Kidney (tissue), 14 donors: Measurements from ENCODE around the gene SLC9C1. TPM values are rescaled to one million over a fixed set of nuclear protein-coding genes. Genes with fewer than 3 reads are reported as not detected.

ENCODE experiments used
- DNase-seq, 5 donors: peaks; one replicate each; pipeline ENCODE4 v3.0.0-alpha.2; 2013 to 2020
- FAIRE-seq: peaks from 2 replicates; lab custom pipeline; 2012; peaks lifted over from hg19 to GRCh38; lab: Jason Lieb, UNC
- H3K27ac ChIP-seq, 2 donors: one replicate each; pipeline ENCODE4 v1.7.0; 2013; ENCODE audit warnings: low read depth in 2 of 2, low read length in 2 of 2, inconsistent platforms in 1 of 2
- H3K27me3 ChIP-seq: one replicate; pipeline ENCODE4 v1.7.1; 2013; ENCODE audit warnings: low read length, inconsistent platforms; ENCODE audit not compliant: control insufficient read depth, insufficient read depth
- H3K36me3 ChIP-seq, 3 donors: one replicate each; pipeline versions ENCODE4 v1.7.0 to v1.7.1; 2013; ENCODE audit warnings: low read length in 3 of 3, control low read depth in 1 of 3, inconsistent platforms in 1 of 3; ENCODE audit not compliant: insufficient read depth in 3 of 3, control insufficient read depth in 2 of 3
- H3K4me1 ChIP-seq, 3 donors: one replicate each; pipeline versions ENCODE4 v1.7.0 to v1.7.1; 2013; ENCODE audit warnings: low read length in 3 of 3, inconsistent platforms in 1 of 3, low read depth in 1 of 3; ENCODE audit not compliant: control insufficient read depth in 2 of 3, insufficient read depth in 2 of 3
- H3K4me3 ChIP-seq, 3 donors: one replicate each; pipeline versions ENCODE4 v1.7.0 to v1.8.1; 2013; ENCODE audit warnings: low read length in 3 of 3, control low read depth in 1 of 3, inconsistent platforms in 1 of 3
- H3K9ac ChIP-seq, 3 donors: one replicate each; pipeline versions ENCODE4 v1.7.0 to v1.7.1; 2013; ENCODE audit warnings: low read length in 3 of 3, control low read depth in 1 of 3, inconsistent platforms in 1 of 3
- H3K9me3 ChIP-seq, 3 donors: one replicate each; pipeline versions ENCODE4 v1.7.0 to v1.7.1; 2013; ENCODE audit warnings: low read length in 3 of 3, control low read depth in 1 of 3, inconsistent platforms in 1 of 3; ENCODE audit not compliant: control insufficient read depth in 2 of 3, insufficient read depth in 1 of 3
- CTCF ChIP-seq: IDR thresholded peaks from 3 replicates; pipeline ENCODE4 v1.5.1; 2012; ENCODE audit warnings: mild to moderate bottlenecking, moderate library complexity, borderline replicate concordance; ENCODE audit not compliant: insufficient read depth; ENCODE audit errors: extremely low read depth
- intact Hi-C: fragments of 100-400 bp; cut with DNase I; formaldehyde crosslinking; loops from one replicate; pipeline ENCODE4 v1.11.1; 2022
- polyA plus RNA-seq: library from polyadenylated mRNA; stranded (reverse); fragments of 350-450 nt; fragmentation: Illumina TruSeq; extraction: RNeasy Lipid Tissue Mini Kit (QIAGEN cat#74804); gene quantifications from one replicate; pipeline ENCODE4 v1.2.3, GENCODE V29; 2014; ENCODE audit warnings: low read depth, low replicate concordance; ENCODE audit not compliant: insufficient read depth
- total RNA-seq: library from RNA; stranded (reverse); fragmentation: NEBNext Ultra II Directional; extraction: Animal tissue kit (Norgen Biotek cat#: 25700); gene quantifications from one replicate; pipeline ENCODE4 v1.2.1, GENCODE V29; 2021
- donor health status: control.
- donor health status: control.
- donor health status: control.
- donor health status: control.
- donor health status: control.
- donor health status: DM: yes; HTN: yes; CAD: no.
- donor health status: Normal renal cell carcinoma (clear cell type).

Gene SLC9C1
- total and polyA plus RNA-seq, 2 donors from 2014 or later: 0.09 to 1.2 TPM

GRCh38 chr3:112141293-112141692 lies 152.7 kb downstream of the SLC9C1 start:
- DNase-seq (no peak), FAIRE-seq (no peak)
- no peaks in the 10 kb centered on the region for H3K27me3 ChIP-seq
- no peaks in the 10 kb centered on the region for H3K4me1 ChIP-seq
- H3K9me3 ChIP-seq: peaks cover 0 to 4% (median 2%) of the 10 kb centered on the region in 3 donors
- no peaks in the 10 kb centered on the region for H3K36me3 ChIP-seq
- TF ChIP-seq CTCF: no peak
- no peak overlapping the region for H3K27ac ChIP-seq
- intact Hi-C loops: no loop called here
- H3K9ac ChIP-seq: no peak overlapping the region
- no peak overlapping the region for H3K4me3 ChIP-seq

- DNase-seq (no peak), FAIRE-seq (no peak)
- Histone ChIP-seq H3K36me3 (no peaks in the 10 kb centered on the region), H3K9ac (no peak overlapping the region), H3K4me1 (no peaks in the 10 kb centered on the region), H3K4me3 (no peak overlapping the region), H3K27me3 (no peaks in the 10 kb centered on the region), H3K27ac (no peak overlapping the region), H3K9me3 (peaks cover 0 to 4% (median 2%) of the 10 kb centered on the region in 3 donors)
- intact Hi-C loops: no loop called here
- no peak for TF ChIP-seq CTCF
These were observed 153.4 kb downstream of the SLC9C1 start for GRCh38 chr3:112140584-112140983.

GRCh38 chr3:112138219-112138969 lies 155.6 kb downstream of the SLC9C1 start:
- Histone ChIP-seq H3K27me3 (no peaks in the 10 kb centered on the region), H3K27ac (no peak overlapping the region), H3K4me1 (peaks cover 0 to 3% (median 0%) of the 10 kb centered on the region in 3 donors), H3K4me3 (no peak overlapping the region), H3K9ac (no peak overlapping the region), H3K9me3 (no peaks in the 10 kb centered on the region), H3K36me3 (no peaks in the 10 kb centered on the region)
- DNase-seq (no peak), FAIRE-seq (no peak)
- no peak for TF ChIP-seq CTCF
- intact Hi-C loops: no loop called here
